IMR-90 (cell line): Measurements from ENCODE around the gene AHDC1. TPM values are rescaled to one million over a fixed set of nuclear protein-coding genes. Genes with fewer than 3 reads are reported as not detected.

Experiments
- ATAC-seq: fragments of 200-7000 bp; cut with Tn5 transposase; 2 replicates; pipeline ENCODE4 v1.9.1; 2020; ENCODE audit warnings: low read depth, mild to moderate bottlenecking, moderate library complexity
- BruUV-seq: library from RNA; stranded (reverse); fragments of 400-500 nt; replicated peaks from 2 replicates; lab custom pipeline; 2021; lab: Mats Ljungman, UMichigan
- CTCF ChIA-PET: fragments of 300-600 bp; formaldehyde crosslinking; extraction: SDS; loops from one replicate; lab custom pipeline; 2021; ENCODE audit warnings: antibody characterized with exemption; lab: Yijun Ruan, JAX
- POLR2A ChIA-PET: fragments of 300-600 bp; sonication (Branson Sonifier 250); formaldehyde crosslinking; loops from one replicate; lab custom pipeline; 2022; ENCODE audit warnings: antibody characterized with exemption; ENCODE audit not compliant: unreplicated experiment; lab: Charles Lee
- DNase-seq: peaks from one replicate; pipeline ENCODE4 v3.0.0; 2013
- H2AFZ ChIP-seq: replicated peaks from 2 replicates; pipeline ENCODE3; 2013; ENCODE audit warnings: low read length, mild to moderate bottlenecking; ENCODE audit not compliant: poor library complexity
- H2AK5ac ChIP-seq: 2 replicates; pipeline ENCODE4 v1.6.1; 2013; ENCODE audit warnings: low read depth, low read length, inconsistent platforms
- H2AK9ac ChIP-seq: replicated peaks from 2 replicates; pipeline ENCODE3; 2013; ENCODE audit warnings: mild to moderate bottlenecking, low read depth, low read length, moderate library complexity; ENCODE audit not compliant: poor library complexity
- H2BK120ac ChIP-seq: 2 replicates; pipeline ENCODE4 v1.6.1; 2013; ENCODE audit warnings: low read depth, low read length, inconsistent platforms
- H2BK15ac ChIP-seq: 3 replicates; pipeline ENCODE4 v1.6.1; 2013; ENCODE audit warnings: low read depth, low read length, inconsistent platforms
- H2BK20ac ChIP-seq: 2 replicates; pipeline ENCODE4 v1.6.1; 2013; ENCODE audit warnings: low read depth, mild to moderate bottlenecking, inconsistent platforms, low read length, moderate library complexity
- H2BK5ac ChIP-seq: 2 replicates; pipeline ENCODE4 v1.6.1; 2013; ENCODE audit warnings: mild to moderate bottlenecking, low read depth, low read length, inconsistent platforms; ENCODE audit not compliant: poor library complexity, severe bottlenecking
- H3K14ac ChIP-seq: replicated peaks from 2 replicates; pipeline ENCODE4 v1.6.1; 2013; ENCODE audit warnings: low read depth, low read length, inconsistent platforms
- H3K18ac ChIP-seq: 2 replicates; pipeline ENCODE4 v1.6.1; 2013; ENCODE audit warnings: low read depth, low read length, control low read depth
- H3K23ac ChIP-seq: 2 replicates; pipeline ENCODE4 v1.6.1; 2013; ENCODE audit warnings: low read depth, low read length, inconsistent platforms
- H3K27ac ChIP-seq: 2 replicates; pipeline ENCODE4 v1.5.1; 2013; ENCODE audit warnings: mild to moderate bottlenecking, control low read depth, low read length; ENCODE audit not compliant: insufficient read depth
- H3K27me3 ChIP-seq: 2 replicates; pipeline ENCODE4 v1.6.1; 2013; ENCODE audit warnings: low read length; ENCODE audit not compliant: control insufficient read depth, insufficient read depth
- H3K36me3 ChIP-seq: 2 replicates; pipeline ENCODE4 v1.6.1; 2013; ENCODE audit warnings: low read length, mixed read lengths; ENCODE audit not compliant: control insufficient read depth, insufficient read depth
- H3K4ac ChIP-seq: 2 replicates; pipeline ENCODE4 v1.6.1; 2013; ENCODE audit warnings: low read depth, low read length, inconsistent platforms
- H3K4me1 ChIP-seq: 2 replicates; pipeline ENCODE4 v1.6.1; 2013; ENCODE audit warnings: low read length, mixed read lengths; ENCODE audit not compliant: control insufficient read depth, insufficient read depth
- H3K4me2 ChIP-seq: 2 replicates; pipeline ENCODE4 v1.6.1; 2013; ENCODE audit warnings: low read depth, mild to moderate bottlenecking, control low read depth, low read length, moderate library complexity
- H3K4me3 ChIP-seq: 2 replicates; pipeline ENCODE4 v1.5.1; 2013; ENCODE audit warnings: low read depth, mild to moderate bottlenecking, control low read depth, low read length, moderate library complexity; ENCODE audit not compliant: insufficient read depth
- H3K56ac ChIP-seq: 2 replicates; pipeline ENCODE4 v1.6.1; 2013; ENCODE audit warnings: low read length, inconsistent platforms; ENCODE audit not compliant: insufficient read depth; ENCODE audit errors: extremely low read depth
- H3K79me1 ChIP-seq, 2 experiments: 2 replicates each; pipeline ENCODE4 v1.6.1; 2013; ENCODE audit warnings: low read length in 2 of 2, inconsistent platforms in 1 of 2, low read depth in 1 of 2
- H3K9ac ChIP-seq: 2 replicates; pipeline ENCODE4 v1.6.1; 2013; ENCODE audit warnings: low read depth, low read length, control low read depth
- H3K9me1 ChIP-seq: 2 replicates; pipeline ENCODE4 v1.6.1; 2013; ENCODE audit warnings: low read length, inconsistent platforms; ENCODE audit not compliant: insufficient read depth
- H3K9me3 ChIP-seq: 2 replicates; pipeline ENCODE4 v1.6.1; 2013; ENCODE audit warnings: low read length; ENCODE audit not compliant: control insufficient read depth, insufficient read depth
- H4K20me1 ChIP-seq: 2 replicates; pipeline ENCODE4 v1.6.1; 2013; ENCODE audit warnings: low read length, inconsistent platforms; ENCODE audit not compliant: insufficient read depth
- H4K5ac ChIP-seq: 2 replicates; pipeline ENCODE4 v1.6.1; 2013; ENCODE audit warnings: mild to moderate bottlenecking, low read depth, low read length, control low read depth
- H4K8ac ChIP-seq, 2 experiments: 2 replicates each; pipeline ENCODE4 v1.6.1; 2013; ENCODE audit warnings: low read depth in 2 of 2, low read length in 2 of 2, control low read depth in 1 of 2, inconsistent platforms in 1 of 2
- H4K91ac ChIP-seq: 2 replicates; pipeline ENCODE4 v1.6.1; 2013; ENCODE audit warnings: low read depth, low read length, inconsistent platforms; ENCODE audit not compliant: insufficient read depth
- BHLHE40 ChIP-seq: fragments of 150-350 bp; IDR thresholded peaks from 2 replicates; pipeline ENCODE4 v1.6.1; 2016; ENCODE audit warnings: mild to moderate bottlenecking, low read depth, low read length
- FOS ChIP-seq: fragments of 150-350 bp; IDR thresholded peaks from 2 replicates; pipeline ENCODE4 v1.6.1; 2016; ENCODE audit warnings: low read depth, low read length
- MXI1 ChIP-seq: IDR thresholded peaks from 2 replicates; pipeline ENCODE4 v1.6.1; 2012; ENCODE audit warnings: low read depth, mild to moderate bottlenecking, low read length, moderate library complexity, borderline replicate concordance
- RAD21 ChIP-seq: IDR thresholded peaks from 2 replicates; pipeline ENCODE4 v1.6.1; 2012; ENCODE audit warnings: low read length, improper control_type of control experiment
- RFX5 ChIP-seq: IDR thresholded peaks from 2 replicates; pipeline ENCODE4 v1.8.0; 2012; ENCODE audit warnings: low read depth, mild to moderate bottlenecking, low read length, moderate library complexity
- WGBS, 2 experiments: methylation state at CpG; one replicate each; pipeline versions ENCODE4 v1.1.5 to v1.1.7; 2013; ENCODE audit warnings: missing lambda C conversion rate in 2 of 2; ENCODE audit not compliant: insufficient read length in 1 of 2; ENCODE audit errors: extremely low coverage in 2 of 2; 5-methylcytosine and 5-hydroxymethylcytosine counted together
- dilution Hi-C: fragments of 300-500 bp; cut with HindIII; formaldehyde crosslinking; loops from one replicate; pipeline ENCODE4 v1.14.3; 2018; ENCODE audit warnings: low sequenced_read_pairs; ENCODE audit not compliant: unreplicated experiment
- in situ Hi-C: fragments of 300-500 bp; cut with MboI; formaldehyde crosslinking; loops from 3 replicates; pipeline ENCODE4 v1.14.3; 2019; ENCODE audit warnings: low sequenced_read_pairs, inconsistent platforms, mixed read lengths
- intact Hi-C: fragments of 100-400 bp; cut with micrococcal nuclease; formaldehyde crosslinking; loops from 2 replicates; pipeline ENCODE4 v1.10.0; 2022
- polyA plus RNA-seq, 3 experiments: library from polyadenylated mRNA; depleted of rRNA; stranded (reverse); fragments of >200 nt; gene quantifications; 2 replicates each; pipeline ENCODE4 v1.2.3, GENCODE V29; 2012; ENCODE audit warnings: low replicate concordance in 1 of 3
- total RNA-seq: library from RNA; depleted of rRNA; stranded (reverse); fragments of >200 nt; gene quantifications from 2 replicates; pipeline ENCODE4 v1.2.3, GENCODE V29; 2012
- TF ChIP-seq, protein P1 (sequence below): fragments of 150-350 bp; IDR thresholded peaks from 2 replicates; pipeline ENCODE4 v1.6.1; 2016; ENCODE audit warnings: low read depth, mild to moderate bottlenecking, low read length, moderate library complexity, borderline replicate concordance

Gene AHDC1
- total and polyA plus RNA-seq, 2 of the 4 experiments (the other 2 are of a cell fraction), result 2.0 to 11.6 TPM

DNA sequence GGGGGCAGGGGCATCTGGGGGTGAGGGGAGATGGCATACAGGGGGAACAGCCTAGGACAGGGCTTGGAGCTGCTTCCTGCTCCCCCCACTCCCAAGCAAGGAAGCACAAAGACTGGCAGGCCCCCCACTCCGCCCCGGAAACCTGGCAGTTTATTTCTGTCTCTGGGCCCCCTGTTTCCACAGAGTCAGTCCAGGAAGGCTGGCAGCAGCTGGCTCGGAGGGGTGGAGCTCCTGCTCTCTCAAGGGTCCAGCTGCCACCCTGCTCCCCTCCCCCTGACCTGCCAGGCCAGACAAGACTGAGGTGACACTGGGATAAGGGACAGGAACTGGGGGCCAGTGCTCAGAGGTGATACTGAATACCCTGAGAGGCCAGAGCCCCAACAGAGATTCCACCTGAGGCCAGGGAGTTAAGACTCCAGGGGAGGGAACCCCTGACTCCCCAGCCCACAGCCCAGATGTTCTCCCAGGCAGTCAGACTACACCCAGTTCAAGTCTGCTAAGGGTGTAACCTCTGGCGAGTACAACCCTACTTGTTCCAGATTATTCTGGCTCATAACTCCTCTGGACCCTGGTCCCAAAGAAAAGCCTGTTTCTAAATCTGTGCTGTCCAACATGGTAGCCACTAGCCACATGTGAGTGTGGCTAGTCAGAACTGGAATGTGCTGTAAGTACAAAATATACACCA, 26.3 kb downstream of the AHDC1 start:
- H3K4me2 ChIP-seq, result no peak overlapping the region
- no peak for ATAC-seq
- no peak overlapping the region for H3K27ac ChIP-seq
- H4K20me1 ChIP-seq, result peaks cover 44% of the 10 kb centered on the region
- H3K79me1 ChIP-seq, result peaks cover 41 to 80% of the 10 kb centered on the region in 2 experiments
- no peak overlapping the region for H3K23ac ChIP-seq
- no peak overlapping the region for H2AK9ac ChIP-seq
- H2BK120ac ChIP-seq, result no peak overlapping the region
- peaks cover 35% of the 10 kb centered on the region for H3K4me1 ChIP-seq
- dilution Hi-C loops, result no loop called here
- no peak for TF ChIP-seq FOS
- no peak for TF ChIP-seq MXI1
- no peak for TF ChIP-seq RAD21
- TF ChIP-seq, protein P1, sequence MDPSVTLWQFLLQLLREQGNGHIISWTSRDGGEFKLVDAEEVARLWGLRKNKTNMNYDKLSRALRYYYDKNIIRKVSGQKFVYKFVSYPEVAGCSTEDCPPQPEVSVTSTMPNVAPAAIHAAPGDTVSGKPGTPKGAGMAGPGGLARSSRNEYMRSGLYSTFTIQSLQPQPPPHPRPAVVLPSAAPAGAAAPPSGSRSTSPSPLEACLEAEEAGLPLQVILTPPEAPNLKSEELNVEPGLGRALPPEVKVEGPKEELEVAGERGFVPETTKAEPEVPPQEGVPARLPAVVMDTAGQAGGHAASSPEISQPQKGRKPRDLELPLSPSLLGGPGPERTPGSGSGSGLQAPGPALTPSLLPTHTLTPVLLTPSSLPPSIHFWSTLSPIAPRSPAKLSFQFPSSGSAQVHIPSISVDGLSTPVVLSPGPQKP, result no peak
- TF ChIP-seq BHLHE40, result no peak
- no peak for TF ChIP-seq RFX5
- in situ Hi-C loops, result no loop called here
- no peak for DNase-seq
- H3K18ac ChIP-seq, result no peak overlapping the region
- H3K9me3 ChIP-seq, result no peaks in the 10 kb centered on the region
- H4K5ac ChIP-seq, result no peak overlapping the region
- POLR2A ChIA-PET, result no interaction called here
- no TSS peak for BruUV-seq
- no peak overlapping the region for H2BK15ac ChIP-seq
- H4K8ac ChIP-seq, result no peak overlapping the region
- intact Hi-C loops, result no loop called here
- peaks cover 1% of the 10 kb centered on the region; the same call in 1 of the 2 replicates for H3K36me3 ChIP-seq
- H3K9me1 ChIP-seq, result peaks cover 25% of the 10 kb centered on the region
- H3K4me3 ChIP-seq, result no peak overlapping the region
- no peak overlapping the region for H3K14ac ChIP-seq
- H2BK20ac ChIP-seq, result no peak overlapping the region
- peak overlapping the region; percentile 45; the same call in 1 of the 2 replicates for H3K4ac ChIP-seq
- no peaks in the 10 kb centered on the region for H3K27me3 ChIP-seq
- no peak overlapping the region for H2AK5ac ChIP-seq
- H3K56ac ChIP-seq, result no peak overlapping the region
- CTCF ChIA-PET, result no interaction called here
- H2AFZ ChIP-seq, result no peak overlapping the region
- WGBS, 2 experiments, result 60% methylated on average over 1 of the region's 4 CpGs; no CpG with 5 or more reads in 1 of the 2 experiments
- no peak overlapping the region for H3K9ac ChIP-seq
- no peak overlapping the region; the same call in 1 of the 2 replicates for H4K91ac ChIP-seq
- H2BK5ac ChIP-seq, result no peak overlapping the region
